GM19468 (cell line): ENCODE data around the gene ATF7IP.
A peak's percentile ranks its signal among the peaks of the same experiment; 100 is the strongest.
"Not testable (repeated sequence)": the region's sequence is repeated elsewhere in the genome, so short reads cannot be mapped to it uniquely, and the experiment has no call there.

Source experiments
- ATAC-seq: cut with Tn5 transposase; IDR thresholded peaks from one replicate; pipeline ENCODE4 v1.9.1; 2021; ENCODE audit warnings: mild to moderate bottlenecking, moderate library complexity, moderate number of reproducible peaks; ENCODE audit not compliant: unreplicated experiment; ENCODE audit errors: extremely low read depth

Gene ATF7IP

GRCh38 chr12:14369311-14369710 is 3.8 kb downstream of the ATF7IP start:
- no peak for ATAC-seq

GRCh38 chr12:14373217-14373616 is 7.7 kb downstream of the ATF7IP start:
- no peak for ATAC-seq

GRCh38 chr12:14379508-14379907 is 14.0 kb downstream of the ATF7IP start:
- ATAC-seq: no peak

GRCh38 chr12:14384783-14385638 is 19.5 kb downstream of the ATF7IP start:
- ATAC-seq: peak; percentile 86

- ATAC-seq: no peak
Observed at GRCh38 chr12:14387219-14387871, 21.9 kb downstream of the ATF7IP start.

- no peak for ATAC-seq
Observed at GRCh38 chr12:14390449-14390848, 25.0 kb downstream of the ATF7IP start.

- ATAC-seq: no peak
Observed at GRCh38 chr12:14390870-14391530, 25.5 kb downstream of the ATF7IP start.

GRCh38 chr12:14393751-14394150 is 28.3 kb downstream of the ATF7IP start:
- ATAC-seq: no peak

GRCh38 chr12:14394317-14395073 is 29.0 kb downstream of the ATF7IP start:
- ATAC-seq: no peak

GRCh38 chr12:14395074-14395778 is 29.7 kb downstream of the ATF7IP start:
- no peak for ATAC-seq

- peak; percentile 58 for ATAC-seq
Observed at GRCh38 chr12:14396071-14396470, 30.6 kb downstream of the ATF7IP start.

GRCh38 chr12:14399871-14400270 is 34.4 kb downstream of the ATF7IP start:
- ATAC-seq: no peak

GRCh38 chr12:14400599-14400998 is 35.1 kb downstream of the ATF7IP start:
- ATAC-seq: no peak

GRCh38 chr12:14401267-14401666 is 35.8 kb downstream of the ATF7IP start:
- not testable (repeated sequence) for ATAC-seq

GRCh38 chr12:14402697-14403096 is 37.2 kb downstream of the ATF7IP start:
- ATAC-seq: no peak

GRCh38 chr12:14403293-14403692 is 37.8 kb downstream of the ATF7IP start:
- ATAC-seq: no peak

GRCh38 chr12:14403711-14404196 is 38.3 kb downstream of the ATF7IP start:
- no peak for ATAC-seq

- not testable (repeated sequence) for ATAC-seq
Observed at GRCh38 chr12:14405407-14405806, 39.9 kb downstream of the ATF7IP start.

- no peak for ATAC-seq
Observed at GRCh38 chr12:14408208-14408607, 42.7 kb downstream of the ATF7IP start.

- ATAC-seq: no peak
Observed at GRCh38 chr12:14410177-14410576, 44.7 kb downstream of the ATF7IP start.
